HG03045 (cell line): ENCODE data around the gene CDC16.
"Not testable (repeated sequence)": the region's sequence is repeated elsewhere in the genome, so short reads cannot be mapped to it uniquely, and the experiment has no call there.

Experiments used
- ATAC-seq: cut with Tn5 transposase; IDR thresholded peaks from one replicate; pipeline ENCODE4 v1.9.1; 2021; ENCODE audit warnings: mild to moderate bottlenecking, moderate library complexity; ENCODE audit not compliant: unreplicated experiment

CDC16 gene

DNA sequence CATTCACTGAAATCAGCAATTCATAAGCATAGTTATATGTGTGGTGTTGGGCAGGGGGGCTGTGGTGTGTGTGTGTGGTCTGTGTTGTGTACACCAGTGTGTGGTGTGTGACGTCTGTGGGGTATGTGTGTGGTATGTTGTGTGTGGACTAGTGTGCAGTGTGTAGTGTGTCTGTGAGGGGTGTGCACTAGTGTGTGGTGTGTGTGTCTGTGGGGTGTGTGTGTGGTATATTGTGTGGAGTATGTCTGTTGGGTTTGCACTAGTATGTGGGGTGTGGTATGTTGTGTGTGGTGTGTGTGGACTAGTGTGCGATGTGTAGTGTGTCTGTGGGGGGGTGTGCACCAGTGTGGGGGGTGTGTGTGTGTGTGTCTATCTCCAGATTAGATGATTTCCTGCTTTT lies 7.2 kb upstream of the CDC16 start:
- ATAC-seq: no peak

GRCh38 chr13:114228176-114228575 lies 6.5 kb upstream of the CDC16 start:
- no peak for ATAC-seq

DNA sequence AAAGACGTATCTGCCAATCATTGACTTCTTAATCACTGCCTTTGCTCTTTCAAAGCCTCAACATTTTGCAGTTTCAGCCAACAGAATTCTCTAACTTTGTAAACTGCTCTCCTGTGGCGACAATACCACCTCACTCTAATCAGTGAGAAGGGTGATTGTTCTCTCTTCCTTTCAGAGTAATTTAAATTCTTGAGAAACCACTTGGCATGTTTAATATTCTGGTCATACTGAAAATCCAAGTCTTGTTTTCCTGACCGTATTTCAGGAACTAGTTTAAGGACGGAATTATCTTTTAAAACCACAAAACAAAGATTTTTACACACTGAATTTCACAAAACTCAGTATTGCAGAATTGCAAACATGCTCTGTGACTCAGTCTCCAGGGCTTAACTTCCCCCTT lies 5.2 kb upstream of the CDC16 start:
- no peak for ATAC-seq

- ATAC-seq: no peak
Observed at GRCh38 chr13:114230117-114230516, 4.6 kb upstream of the CDC16 start.

- ATAC-seq: no peak
Observed at GRCh38 chr13:114230575-114230974, 4.1 kb upstream of the CDC16 start.

- ATAC-seq: no peak
Observed at GRCh38 chr13:114231886-114232285, 2.8 kb upstream of the CDC16 start.

DNA sequence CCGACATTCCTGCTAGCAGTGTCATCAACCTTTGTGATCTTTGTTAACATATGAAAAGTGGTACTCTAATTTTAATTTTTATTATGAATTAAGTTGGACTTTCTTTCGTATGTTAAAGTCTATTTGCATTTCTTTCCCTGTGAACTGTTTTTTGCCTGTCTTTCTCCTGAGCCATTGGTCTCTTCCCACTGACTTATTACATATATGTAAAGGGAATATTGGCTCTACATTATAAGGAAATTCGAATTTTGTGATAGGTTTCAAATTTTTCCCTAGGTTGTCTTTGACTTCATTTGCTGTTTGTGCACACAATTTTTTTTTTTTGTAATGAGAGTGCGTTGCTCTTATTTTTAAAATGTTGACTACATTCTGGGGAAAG lies 442 bp upstream of the CDC16 start:
- ATAC-seq: no peak

DNA sequence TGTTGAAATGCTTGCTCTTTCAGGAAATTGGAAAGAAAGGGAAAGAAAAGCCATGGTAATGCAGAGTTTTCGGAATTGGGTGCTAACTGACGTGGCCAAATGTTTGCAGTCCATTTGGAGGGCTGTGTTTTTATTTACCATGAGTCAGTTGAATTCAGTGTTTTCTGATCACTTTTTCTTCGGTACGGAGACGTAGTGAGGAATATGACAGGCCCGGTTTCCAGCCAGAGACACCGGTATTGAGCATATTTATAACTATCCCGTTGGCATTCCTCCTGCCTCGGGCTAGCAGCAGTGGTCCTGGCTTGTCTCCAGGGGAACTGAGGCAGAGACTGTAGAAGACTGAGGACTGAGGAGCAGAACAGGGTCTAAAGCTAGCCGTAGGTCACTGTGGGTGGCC lies 1.0 kb downstream of the CDC16 start:
- no peak for ATAC-seq

DNA sequence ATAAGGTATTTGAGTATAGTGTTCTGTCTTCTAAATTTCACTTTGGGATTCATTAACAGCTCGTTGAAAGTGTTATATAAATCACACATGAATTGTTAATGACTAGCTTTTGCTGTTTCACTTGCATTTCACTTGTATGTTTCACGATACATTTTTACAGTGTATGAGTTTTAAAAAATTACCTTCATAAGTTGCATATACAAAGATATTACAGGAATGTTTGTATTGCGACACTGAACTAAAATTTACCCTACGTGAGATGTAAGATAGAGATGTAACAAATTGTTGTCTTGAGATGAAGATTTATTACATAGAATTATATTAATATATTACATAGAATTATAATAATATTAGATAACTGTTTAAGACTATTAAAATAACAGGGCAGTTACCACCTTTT lies 1.5 kb downstream of the CDC16 start:
- no peak for ATAC-seq

GRCh38 chr13:114237415-114238112 lies 2.9 kb downstream of the CDC16 start:
- ATAC-seq: no peak

DNA sequence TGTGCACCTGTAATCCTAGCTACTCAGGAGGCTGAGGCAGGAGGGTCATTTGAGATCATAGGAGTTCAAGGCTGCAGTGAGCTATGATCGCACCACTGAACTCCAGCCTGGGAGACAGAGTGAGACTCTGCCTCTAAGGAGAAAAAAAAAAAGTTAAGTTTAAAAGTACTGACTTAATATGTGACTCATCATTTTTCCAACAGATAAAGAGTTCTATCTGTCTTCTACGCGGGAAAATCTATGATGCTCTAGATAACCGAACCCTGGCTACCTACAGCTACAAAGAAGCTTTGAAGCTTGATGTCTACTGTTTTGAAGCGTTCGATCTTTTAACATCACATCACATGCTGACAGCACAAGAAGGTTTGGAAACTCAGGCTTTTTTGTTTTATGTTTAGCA lies 7.2 kb downstream of the CDC16 start:
- no peak for ATAC-seq

DNA sequence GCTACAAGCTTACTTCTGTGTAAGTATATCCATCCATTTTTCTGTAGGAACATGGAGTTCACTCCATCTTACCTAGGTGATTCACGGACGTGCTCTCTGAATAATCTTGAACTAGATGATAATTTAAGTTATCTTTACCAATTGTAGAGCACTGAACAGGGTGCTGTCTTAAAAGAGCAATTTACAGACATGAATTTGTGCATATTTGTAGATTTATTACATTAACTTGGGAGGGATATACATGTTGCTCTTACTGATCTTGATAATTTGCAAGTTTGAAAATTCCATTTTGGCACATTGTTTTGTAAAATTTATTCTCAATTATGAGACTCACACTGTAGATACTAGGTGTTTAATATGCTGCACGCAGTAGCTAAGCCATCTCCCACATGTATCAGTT lies 9.3 kb downstream of the CDC16 start:
- ATAC-seq: no peak

- no peak for ATAC-seq
Observed at GRCh38 chr13:114244637-114245036, 9.9 kb downstream of the CDC16 start.

- no peak for ATAC-seq
Observed at GRCh38 chr13:114248011-114248410, 13.3 kb downstream of the CDC16 start.

DNA sequence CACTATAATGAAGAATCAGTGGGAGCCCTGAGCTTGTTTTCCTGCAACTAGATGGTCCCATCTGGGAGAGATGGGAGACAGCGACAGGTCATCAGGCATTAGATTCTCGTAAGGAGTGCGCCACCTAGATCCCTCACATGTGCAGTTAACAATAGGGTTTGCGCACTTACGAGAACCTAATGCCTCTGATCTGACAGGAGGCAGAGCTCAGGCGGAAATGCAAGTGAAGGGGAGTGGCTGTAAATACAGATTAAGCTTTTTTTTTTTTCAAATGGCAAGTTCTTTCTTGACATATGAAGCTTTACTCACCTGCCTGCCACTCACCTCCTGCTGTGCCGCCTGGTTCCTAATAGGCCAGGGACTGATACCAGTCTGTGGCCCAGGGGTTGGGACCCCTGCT lies 14.4 kb downstream of the CDC16 start:
- no peak for ATAC-seq

DNA sequence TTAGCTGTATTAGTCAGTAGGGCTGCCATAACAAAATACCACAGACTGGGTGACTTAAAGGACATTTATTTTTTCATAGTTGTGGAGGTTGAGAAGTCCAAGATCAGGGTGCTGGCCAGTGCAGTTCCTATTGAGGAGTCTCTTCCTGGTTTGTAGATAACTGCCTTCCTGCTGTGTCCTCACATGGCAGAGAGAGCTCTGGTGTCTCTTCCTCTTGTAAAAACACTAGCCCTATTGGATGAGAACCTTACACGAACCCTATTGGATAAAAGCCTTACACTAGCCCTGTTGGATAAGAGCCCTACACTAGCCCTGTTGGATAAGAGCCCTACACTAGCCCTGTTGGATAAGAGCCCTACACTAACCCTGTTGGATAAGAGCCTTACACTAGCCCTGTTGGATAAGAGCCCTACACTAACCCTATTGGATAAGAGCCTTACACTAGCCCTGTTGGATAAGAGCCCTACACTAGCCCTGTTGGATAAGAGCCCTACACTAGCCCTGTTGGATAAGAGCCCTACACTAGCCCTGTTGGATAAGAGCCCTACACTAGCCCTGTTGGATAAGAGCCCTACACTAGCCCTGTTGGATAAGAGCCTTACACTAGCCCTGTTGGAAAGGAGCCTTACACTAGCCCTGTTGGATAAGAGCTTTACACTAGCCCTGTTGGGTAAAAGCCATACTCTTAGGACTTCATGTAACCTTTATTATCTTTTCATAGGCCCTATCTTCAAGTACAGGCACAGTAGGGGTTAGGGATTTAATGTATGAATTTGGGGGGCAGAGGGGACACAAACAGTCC lies 17.1 kb downstream of the CDC16 start:
- not testable (repeated sequence) for ATAC-seq

- ATAC-seq: no peak
Observed at GRCh38 chr13:114256547-114256946, 21.9 kb downstream of the CDC16 start.

GRCh38 chr13:114257014-114257413 lies 22.3 kb downstream of the CDC16 start:
- no peak for ATAC-seq

- ATAC-seq: no peak
Observed at GRCh38 chr13:114258589-114258988, 23.9 kb downstream of the CDC16 start.

- ATAC-seq: no peak
Observed at GRCh38 chr13:114259374-114259773, 24.7 kb downstream of the CDC16 start.

DNA sequence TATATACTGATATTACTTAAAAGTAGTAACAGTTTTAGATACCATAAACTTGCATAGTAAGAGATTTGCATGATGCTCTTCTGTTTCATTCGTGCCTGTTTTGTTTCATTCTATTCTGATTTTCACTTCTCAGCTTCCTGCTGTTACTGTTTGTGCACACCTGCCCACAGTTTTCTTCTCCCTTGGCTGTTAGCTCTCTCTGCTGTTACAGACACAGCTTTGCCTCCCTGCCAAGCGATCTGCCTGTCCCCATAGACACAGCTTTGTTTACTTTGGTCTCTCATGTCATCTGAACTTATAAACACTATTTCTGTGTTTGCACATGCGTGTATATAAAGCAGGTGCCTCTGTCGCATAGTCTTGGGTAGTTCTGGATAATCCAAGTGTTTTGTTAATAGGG lies 25.3 kb downstream of the CDC16 start:
- no peak for ATAC-seq

- ATAC-seq: no peak
Observed at GRCh38 chr13:114260814-114261213, 26.1 kb downstream of the CDC16 start.
